NCI-H748 treated with DMSO at 0.1 percent for 48 hours (cell line): ENCODE results near the gene FUCA2.
"Not testable (repeated sequence)": the region's sequence is repeated elsewhere in the genome, so short reads cannot be mapped to it uniquely, and the experiment has no call there.

Experiments used
- DNase-seq: peaks from one replicate; lab custom pipeline; 2025; lab: John Stamatoyannopoulos, UW

FUCA2 gene

DNA sequence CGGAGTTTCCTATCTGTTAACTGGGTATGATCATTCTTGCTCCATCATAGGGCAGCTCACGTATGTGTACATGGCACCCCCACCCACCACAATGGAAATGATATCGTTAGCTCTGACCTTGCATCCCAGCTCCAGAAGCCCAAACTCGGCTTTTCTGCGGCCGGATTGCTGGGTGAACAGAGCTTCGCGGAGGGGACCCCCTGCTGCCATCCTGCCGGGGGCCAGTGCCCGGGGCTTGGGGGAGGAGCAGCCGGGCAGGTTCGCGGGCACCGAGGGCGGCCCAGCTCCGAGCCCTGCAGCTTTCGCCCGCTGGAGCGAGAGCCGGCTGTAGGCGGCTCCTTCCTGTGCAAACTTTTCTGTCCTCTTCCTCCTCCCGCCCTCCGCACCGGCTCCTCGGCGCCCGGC, 24.9 kb upstream of the FUCA2 start:
- DNase-seq = no peak

DNA sequence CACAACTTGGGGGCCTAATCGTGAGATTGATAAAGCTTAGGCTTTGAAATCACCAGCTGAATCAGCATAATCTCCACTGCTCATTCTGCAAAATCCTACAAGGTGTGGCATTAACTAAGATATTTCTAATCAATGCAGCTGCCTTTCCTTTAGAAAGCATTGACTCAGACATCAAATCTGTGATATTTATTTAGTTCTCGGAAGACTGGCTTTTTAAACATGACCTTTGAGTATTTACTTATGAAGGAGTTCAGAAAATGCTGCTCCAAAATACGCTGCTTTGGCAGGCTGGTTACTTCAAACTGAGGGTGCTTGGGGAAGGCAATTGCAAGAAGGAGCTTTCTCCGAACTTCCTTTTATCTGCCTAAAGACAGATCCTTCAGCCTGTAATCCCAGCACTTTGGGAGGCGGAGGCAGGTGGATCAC, 23.7 kb upstream of the FUCA2 start:
- no peak for DNase-seq

DNA sequence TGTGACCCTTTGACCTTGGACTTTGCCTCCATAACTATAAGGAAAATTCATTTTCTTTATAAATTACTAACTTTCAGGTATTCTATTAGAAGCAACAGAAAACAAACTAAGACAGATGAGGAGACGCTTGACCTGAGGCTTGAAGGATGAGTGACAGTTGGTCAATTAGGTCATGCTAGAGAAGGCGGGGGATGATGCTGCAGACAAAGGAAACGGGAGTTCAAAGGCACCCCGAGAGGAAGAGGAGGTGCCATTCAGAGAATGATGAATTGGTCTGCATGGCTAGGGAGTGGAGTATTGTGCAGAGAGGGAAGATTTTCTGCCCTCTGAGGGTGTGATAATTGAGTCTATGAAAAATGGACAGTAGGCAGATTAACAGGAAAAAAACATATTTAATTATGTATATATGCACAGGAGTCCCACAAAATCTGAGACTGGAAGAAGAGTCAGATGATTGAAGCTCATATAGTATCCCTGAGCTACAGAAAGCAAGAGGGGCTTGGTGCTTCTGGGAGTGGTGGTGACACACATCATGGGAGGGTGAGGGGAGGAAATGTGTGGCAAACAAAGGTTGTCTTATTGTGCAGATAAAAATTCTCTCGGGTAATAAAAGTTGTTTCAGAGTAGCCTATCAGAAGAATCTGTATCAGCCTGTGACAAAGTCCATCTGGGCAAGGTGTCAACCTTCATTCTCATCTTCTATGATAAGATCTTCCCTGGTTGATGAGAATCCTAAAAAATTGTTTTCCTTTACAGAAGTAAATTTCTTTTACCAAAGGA, 20.4 kb upstream of the FUCA2 start:
- DNase-seq = no peak

DNA sequence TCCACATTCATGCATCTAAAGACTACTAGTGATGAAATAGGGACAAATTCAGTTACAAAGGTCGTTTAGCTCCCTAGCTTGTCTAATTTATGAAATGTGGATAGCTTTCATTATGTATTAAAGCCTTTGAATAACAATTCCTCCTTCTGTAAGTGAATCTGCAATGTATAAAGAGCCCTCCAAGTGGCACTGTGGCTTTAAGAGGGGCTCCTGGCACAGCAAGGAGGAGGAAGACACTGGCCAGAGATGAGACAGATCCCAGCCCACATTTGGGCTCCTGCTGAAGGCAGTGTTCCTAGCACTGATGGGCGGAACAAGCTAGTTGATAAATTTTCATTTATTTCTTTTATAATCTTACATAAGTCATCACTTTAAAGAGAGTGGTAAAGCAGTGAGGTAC, 17.6 kb upstream of the FUCA2 start:
- no peak for DNase-seq

DNA sequence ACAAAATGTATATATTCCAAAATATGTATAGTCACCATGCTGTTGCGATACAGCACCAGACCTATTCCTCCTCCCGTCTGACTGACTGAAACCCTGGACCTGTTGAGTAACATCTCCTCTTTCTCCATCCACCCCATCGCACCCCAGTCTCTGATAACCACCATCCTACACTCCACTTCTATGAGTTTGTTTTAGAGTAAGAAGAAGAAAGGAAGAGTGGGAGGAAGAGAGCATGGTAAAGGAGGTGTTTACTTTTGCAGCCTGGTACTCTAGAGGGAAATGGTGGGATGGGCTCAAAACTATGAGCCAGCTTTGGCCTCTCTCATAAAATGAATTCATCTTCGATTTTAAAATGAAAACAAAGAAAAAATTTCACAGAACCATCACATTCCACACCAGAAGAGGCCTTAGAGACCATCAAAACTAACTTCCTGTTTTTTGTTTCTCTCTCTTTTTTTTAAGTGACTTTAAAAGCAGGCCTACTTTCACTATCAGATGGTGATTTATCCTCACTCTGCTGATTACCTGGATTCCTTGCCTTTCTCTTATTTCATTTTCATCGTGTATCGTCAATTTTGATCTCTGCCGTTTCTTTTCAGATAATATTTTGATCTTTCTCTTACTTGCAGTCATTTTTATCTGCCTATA, 16.8 kb upstream of the FUCA2 start:
- no peak for DNase-seq

DNA sequence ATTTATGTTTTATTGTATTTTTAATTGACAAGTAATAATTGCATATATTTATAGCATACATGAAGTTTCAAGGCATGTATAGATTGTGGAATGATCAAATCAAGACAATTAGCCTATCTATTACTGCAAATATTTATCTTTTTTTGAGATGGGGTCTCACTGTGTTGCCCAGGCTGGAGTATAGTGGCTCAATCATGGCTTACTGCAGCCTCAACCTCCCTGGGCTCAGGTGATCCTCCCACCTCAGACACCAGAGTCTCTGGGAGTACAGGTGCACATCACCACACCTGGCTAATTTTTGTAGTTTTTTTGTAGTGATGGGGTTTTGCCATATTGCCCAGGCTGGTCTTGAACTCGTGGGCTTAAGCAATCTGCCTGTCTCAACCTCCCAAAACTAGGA, 16.2 kb upstream of the FUCA2 start:
- no peak for DNase-seq

DNA sequence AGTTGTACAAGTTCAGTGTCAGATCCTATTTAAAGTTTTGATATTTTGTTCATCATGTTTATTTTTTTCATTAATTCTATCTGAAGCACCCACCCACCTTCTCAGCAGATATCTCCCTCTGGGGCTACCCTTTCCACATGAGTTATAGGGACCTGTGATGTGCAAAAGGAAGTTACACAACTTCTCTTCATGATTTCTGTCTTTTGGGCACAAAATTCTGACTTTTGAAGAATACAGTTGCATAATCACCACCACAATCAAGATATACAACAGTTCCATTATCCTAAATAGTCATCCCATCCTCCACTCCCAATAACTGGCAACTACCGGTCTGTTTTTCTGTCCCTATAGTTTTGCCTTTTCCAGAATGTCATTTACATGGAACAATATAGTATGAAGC, 13.8 kb upstream of the FUCA2 start:
- DNase-seq = no peak

DNA sequence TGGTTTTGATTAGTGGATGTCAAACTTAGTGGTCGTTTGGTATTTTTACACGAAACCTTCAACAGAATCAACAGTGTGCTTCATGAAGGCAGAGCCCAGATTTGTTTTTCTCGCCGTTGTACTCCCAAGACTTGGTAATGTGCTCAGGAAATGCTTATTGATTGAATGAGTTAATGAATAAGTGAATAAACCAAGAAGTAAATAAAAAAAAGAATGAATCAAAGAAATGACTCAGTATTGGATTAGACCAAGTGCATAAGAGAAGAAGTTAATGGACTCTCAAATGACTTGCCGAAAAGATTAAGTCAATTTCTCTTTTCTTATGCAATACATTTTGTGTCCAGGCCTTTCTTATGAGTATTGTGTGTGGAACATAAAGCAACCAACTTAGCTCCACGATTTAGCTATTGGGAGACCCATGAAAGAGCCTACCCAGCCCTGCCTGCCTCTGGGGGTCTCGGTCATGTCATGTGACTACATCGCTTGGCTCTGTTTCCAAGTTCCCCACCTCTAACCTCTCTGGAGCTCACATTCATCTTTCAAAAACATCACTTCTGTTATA, 10.6 kb upstream of the FUCA2 start:
- DNase-seq = no peak

DNA sequence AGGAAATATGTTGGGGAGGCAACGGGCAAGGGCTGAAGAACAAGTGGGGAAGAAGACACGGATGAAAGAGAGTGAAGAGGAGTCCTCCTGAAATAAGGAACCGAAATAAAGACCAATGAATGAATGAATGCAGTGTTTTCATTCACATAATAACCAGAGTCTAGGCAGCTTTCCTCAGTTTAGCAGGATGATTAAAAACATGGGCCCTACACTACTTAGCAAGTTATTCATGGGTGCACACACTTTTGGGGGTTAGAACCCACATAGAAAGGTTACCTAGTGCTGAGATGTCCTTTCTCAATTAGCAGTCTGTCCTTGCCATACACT, 5.9 kb upstream of the FUCA2 start:
- DNase-seq = no peak

DNA sequence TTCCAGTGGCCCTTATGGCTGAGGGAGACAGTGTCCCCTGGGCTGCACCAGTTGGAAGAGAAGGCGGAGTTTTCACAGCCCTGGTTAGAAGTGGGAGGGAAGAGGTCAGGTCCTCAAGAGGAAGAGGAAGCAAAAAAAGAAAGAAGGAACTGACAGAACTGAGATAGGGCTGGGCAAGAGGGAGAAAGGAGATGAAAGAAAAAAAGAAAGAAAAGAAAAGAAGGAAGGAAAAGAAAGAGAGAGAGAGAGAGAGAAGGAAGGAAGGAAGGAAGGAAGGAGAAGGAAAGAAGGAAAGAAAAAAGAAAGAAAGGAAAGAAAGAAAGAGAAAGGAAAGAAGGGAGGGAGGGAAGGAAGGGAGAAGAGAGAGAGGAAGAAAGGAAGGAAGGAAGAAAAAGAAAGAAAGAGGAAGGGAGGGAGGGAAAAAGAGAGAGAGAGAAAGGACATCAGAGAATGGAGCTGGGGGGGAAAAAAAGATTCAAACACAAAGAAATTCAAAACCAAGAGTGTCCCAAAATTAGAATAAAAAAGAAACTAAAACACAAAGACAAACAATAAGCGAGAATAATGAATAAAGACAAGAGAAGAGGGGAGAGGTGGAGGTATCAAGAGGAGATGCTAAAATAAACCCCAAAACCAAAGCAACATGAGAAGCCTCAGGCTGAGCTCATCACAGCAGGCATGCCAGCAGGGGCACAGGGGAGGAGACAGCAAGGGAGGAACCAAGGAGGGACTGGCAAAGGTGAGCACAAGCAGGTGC, 5.3 kb upstream of the FUCA2 start:
- DNase-seq = no peak

DNA sequence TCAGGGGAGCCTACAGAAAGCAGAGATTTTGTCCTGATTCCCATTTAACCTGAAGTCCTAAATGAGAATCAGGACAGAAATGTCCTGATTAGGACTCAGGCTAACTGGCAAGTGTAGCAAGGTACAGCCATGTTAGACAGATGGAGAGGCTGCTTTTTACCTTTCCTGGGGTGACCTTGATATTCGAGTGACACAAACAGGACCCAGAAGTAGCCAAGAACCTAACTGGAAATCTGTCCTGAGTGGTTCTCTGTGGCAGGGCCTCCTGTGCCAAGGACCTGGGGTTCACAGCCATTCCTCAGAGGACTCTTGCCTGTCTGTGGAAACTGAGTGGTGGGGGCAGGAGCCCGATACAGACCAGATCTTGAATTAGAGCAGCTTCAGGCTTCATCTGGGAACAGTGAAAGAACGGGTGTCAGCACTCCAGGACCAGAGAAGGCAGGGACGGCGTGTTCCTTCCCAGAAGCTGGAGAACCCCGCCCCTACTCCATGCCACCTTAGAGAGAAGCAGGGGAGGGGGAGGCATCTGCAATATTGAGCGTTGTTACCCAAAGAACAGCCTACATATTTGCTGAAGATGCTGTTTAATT, 4.3 kb upstream of the FUCA2 start:
- DNase-seq = no peak

DNA sequence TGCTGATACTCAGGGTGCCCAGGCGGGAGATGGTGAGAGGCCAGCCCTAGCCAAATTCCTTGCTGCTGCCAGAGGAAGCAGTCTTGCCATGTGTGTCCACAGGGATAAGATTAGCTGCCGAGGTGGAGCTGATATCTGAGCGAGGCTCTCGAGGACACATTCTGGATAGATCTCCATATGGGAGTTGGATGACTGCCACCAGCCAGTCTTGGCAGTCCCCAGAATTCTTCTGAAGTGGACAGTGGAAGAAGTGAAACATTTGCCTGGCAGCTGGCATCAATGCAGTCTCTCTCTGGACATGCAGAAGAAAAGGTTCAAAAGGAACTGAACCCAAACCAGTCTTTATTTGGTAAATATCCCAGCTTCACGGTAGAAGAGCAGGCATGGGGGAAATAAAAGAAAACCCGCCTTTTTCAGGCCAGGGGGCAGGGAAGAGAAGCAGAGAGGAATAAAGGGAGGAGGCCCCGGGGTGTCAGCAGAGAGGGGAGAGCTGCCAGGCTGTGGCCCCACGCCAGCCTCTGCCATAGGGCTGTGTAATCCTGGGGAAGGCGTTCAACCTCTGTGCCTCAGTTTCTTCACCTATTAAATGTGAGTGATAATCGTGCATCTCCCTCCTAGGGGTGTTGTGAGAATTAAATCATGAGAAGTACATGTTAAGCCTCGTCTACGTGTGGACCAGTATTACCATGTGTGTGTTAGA, 3.7 kb upstream of the FUCA2 start:
- DNase-seq = no peak

DNA sequence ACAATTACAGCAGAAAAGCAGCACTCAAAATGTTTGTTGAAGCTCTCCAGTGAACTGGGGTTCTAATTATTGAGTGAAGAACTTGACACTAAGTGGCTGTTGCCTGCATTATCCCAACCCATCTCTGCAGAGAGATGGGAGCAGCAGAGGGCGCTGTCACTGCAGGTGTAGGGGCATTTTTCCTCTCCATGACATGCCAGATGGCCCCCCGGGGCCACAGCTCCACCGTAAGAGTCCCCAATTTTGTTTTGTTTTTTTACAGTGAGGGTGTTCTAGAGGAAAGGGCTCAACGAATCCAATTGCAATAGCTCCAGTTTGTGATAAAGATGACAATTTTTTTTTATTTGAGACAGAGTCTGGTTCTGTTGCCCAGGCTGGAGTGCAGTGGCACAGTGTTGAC, 1.9 kb upstream of the FUCA2 start:
- peak; percentile 73 for DNase-seq

DNA sequence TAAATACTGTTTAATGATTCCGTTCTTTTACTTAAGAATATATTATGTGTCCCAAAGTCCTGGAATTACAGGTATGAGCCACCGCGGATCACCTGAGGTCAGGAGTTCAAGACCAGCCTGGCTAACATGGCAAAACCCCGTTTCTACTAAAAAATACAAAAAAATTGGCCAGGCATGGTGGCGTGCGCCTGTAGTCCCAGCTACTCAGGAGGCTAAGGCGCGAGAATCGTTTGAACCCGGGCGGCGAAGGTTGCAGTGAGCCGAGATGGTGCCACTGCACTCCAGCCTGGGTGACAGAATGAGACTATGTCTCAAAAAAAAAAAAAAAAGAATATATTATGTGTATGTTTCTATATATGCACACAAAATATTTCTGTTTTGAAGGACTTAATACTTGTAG, 1.2 kb downstream of the FUCA2 start:
- DNase-seq = not testable (repeated sequence)

DNA sequence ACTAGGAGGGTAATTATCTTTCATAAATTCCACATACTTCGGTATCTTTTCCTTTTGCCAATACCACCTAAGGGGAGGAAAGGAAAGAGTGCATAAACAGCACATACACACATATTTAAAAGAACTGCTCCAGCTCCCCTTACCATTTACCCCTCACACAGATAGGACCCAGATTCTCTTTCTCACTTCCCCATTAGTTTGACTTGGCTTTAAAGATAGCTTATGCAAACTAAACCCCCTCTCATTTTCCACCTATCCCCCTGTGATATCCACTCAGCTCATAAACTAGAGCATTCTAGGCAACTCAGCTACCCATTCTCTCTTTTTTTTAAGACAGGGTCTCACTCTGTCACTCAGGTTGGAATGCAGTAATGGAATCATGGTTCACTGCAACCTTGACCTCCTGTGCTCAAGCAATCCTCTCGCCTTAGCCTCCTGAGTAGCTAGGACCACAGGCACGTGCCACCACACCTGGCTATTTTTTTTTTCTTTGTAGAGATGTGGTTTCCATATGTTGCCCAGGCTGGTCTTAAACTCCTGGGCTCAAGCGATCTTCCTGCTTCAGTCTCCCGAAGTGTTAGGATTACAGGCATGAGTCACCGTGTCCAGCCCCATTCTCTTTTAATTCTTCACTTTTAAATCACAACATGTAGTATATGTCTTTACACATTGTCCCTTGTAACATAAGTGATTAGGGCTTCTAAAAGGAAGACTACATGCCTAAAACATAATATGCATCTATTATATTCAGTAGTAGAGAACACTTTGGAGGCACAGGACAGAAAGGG, 4.0 kb downstream of the FUCA2 start:
- no peak for DNase-seq

DNA sequence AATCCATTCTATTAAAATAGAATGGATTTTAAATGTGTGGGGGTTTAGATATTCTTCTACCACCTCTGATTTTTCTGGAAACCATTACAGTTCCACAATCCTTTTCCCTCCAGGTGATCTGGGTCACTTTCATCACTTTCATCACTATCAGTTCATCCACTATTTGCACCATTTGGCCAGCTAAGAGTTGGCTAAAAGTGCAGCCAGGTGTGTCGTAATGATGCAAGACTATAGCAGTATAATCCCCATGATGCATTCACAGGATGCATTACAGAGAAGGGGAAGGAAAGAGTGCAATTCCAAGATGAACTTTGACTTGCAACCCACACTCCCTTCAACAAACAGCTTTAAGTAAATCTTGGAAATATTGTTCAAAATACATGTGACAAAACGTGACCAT, 4.9 kb downstream of the FUCA2 start:
- DNase-seq = no peak

DNA sequence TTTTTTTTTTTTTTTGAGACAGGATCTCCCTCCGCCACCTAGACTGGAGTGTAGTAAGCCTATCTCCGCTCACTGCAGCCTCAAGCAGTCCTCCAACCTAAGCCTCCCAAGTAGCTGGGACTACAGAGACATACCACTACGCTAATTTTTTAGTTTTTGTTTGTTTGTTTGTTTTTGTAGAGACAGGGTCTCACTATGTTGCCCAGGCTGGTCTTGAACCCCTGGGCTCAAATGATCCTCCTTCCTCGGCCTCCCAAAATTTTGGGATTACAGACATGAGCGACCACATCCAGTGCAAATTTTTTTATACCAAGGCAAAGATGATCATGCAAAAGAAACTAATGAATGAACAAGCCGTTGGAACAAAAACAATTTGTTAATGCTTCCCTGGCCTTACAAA, 5.3 kb downstream of the FUCA2 start:
- DNase-seq = no peak

DNA sequence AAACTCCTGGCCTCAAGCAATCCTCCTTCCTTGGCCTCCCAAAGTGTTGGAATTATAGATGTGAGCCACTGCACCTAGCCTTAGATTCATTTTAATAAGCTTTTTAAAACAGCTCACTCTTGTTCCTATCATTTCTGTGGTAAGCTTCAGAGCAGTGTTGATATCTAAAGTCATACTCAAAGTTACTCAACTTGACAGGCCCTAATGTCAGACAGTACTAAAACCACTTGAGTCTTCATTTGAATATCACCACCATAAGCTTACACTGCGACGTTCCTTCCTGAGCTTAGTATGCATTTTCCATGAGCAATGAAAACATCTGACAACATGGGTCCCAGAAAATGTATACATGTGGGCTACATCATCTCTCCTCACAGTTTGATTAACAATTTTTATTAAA, 6.0 kb downstream of the FUCA2 start:
- DNase-seq = no peak

DNA sequence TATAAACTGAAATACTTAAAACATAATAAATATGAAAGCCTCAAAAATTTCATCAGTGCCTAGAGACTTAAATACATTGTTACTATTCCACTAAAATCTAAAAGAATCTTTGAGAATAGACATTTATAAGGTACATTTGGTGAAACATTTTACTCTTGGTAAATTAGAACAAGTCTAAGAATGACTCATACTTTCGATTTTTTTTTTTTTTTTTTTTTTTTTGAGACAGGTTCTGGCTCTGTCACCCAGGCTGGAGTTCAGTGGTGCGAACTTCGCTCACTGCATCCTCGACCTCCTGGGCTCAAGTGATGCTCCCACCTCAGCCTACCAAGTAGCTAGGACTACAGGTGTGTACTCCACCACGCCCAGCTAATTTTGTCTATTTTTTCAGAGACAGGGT, 6.4 kb downstream of the FUCA2 start:
- DNase-seq = no peak

DNA sequence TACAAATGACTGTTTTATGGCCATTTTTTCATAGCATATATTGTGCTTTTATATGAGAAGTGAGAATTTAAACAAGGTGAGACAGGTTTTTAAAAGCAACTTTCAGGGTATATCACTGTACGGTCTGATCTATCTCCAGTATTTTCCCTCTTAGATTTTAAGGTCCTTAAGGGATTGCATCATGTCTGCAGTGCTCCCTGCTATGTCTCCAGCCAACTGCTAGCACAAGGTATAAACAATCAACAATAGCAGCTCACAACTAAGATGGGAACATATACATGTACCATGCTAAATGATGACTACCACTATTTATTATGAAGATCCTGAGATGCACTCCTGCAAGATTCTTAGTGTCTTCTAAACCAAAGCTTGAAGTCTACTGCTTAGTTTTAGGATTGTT, 7.2 kb downstream of the FUCA2 start:
- no peak for DNase-seq

DNA sequence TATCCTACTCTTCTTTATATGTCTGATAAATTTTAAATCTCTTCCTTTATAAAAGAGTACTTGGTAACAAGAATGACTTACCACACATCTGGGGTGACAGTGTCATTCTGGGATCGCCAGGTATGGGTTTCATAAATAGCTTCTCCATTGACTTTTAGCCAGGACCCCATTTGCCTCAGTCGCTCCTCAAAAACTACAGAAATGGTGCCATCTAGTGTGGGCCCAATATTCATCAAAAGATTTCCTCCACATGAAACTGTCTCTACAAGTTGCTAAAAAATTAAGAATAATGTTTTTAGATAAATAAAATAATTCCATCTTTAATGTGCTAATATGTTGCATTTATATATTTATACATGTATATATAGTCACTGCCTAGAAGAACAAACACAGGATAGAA, 9.7 kb downstream of the FUCA2 start:
- no peak for DNase-seq
